Activated gamma-delta T cell treated with Interleukin-2 at 50 U/mL for 16 hours (primary cell): ENCODE measurements around the gene PRRC2C.
"Not testable (repeated sequence)": the region's sequence is repeated elsewhere in the genome, so short reads cannot be mapped to it uniquely, and the experiment has no call there.

ENCODE experiments used
- DNase-seq: peaks from one replicate; pipeline ENCODE4 v3.0.0-alpha.2; 2020

The PRRC2C gene

DNA sequence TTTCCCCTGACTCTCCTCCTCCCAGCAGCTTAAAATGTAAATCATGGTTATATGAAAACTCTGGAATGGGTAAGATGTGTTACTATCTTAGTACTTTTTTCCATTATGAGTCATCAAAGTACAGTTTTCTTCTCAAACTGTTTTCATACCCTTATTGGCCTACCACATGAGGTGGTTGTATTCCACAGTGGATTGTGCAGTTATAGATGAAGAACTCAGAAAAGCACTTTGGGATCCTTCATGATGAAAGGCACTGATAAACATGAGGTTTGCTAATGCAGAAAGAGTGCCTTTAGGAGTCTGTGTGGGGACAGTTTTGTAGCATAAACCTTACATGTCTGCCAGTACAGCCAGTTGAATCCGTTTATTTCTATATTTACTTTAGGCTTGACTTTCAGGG lies 104.7 kb downstream of the PRRC2C start:
- no peak for DNase-seq

DNA sequence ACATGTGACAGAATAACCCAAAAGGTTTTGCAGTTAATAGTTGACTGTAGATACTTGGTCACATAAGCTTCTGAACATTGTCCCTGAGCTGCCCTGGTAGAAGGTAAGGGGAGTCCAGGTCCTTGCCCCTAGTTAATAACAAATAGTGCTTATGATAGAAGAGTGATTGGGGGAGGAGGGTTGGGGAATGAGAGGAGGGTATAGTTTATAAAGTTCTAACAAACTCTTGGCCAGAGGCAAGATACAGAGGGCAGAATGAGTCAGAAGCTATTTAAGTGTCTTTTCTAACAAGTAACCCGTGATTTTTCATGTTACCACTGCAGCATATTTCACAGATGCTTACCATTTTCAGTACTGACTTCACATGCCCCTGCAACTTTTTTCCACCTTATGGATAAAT lies 110.0 kb downstream of the PRRC2C start:
- no peak for DNase-seq

DNA sequence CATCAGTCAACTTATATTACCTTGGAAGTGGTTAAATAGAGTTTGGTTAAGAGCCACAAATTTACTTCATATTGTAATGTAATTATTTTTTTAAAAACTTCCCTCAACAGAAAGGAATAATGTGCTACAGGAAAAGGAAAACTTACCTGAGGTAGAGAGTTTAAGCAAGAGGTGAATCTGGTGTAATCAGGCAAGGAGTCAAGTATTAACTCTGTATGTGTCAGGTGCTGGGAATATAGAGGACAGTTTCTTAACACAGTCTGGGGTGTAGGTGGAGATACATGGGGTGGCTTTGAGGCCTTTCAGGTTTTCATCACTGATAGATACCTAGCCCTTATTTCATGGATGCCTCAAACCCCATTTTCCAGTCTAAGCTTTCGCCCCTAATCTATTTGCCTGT lies 110.8 kb downstream of the PRRC2C start:
- DNase-seq: no peak

DNA sequence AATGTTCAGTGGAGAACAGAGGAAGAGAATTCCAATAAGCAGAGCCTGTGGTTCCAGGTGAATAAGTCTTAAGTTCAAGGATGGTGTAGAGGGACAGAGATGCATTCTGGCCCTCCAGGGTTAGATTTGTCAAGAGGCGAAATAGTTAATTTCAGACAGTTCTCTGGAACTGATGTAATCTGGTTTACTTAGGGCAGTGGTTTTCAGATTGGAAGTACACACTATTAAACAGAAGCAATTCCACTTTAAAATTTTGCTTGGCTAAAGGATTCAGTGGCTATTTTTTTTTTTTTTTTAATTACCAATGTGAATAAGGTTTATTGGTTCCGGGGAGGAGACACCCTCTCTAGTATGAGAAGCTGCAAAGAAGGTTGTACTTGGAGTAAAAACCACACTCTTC lies 111.4 kb downstream of the PRRC2C start:
- DNase-seq: no peak

DNA sequence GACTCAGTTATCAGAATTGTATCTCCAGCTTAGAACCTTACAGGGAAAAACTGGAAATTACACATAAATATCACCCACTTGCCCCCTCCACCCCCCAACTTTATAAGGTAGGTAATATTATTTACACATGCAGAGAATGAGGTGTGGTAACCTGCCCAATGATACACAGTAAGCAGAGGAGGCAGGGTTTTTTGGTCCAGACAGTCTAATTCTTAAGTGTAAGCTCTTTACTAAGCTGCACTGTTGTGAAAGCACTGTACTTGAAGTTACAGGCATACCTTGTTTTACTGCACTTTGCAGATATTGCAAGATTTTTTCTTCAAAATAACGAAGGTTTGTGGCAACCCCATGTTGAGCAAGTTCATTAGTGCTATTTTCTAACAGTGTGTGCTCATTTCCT lies 111.9 kb downstream of the PRRC2C start:
- DNase-seq: no peak

DNA sequence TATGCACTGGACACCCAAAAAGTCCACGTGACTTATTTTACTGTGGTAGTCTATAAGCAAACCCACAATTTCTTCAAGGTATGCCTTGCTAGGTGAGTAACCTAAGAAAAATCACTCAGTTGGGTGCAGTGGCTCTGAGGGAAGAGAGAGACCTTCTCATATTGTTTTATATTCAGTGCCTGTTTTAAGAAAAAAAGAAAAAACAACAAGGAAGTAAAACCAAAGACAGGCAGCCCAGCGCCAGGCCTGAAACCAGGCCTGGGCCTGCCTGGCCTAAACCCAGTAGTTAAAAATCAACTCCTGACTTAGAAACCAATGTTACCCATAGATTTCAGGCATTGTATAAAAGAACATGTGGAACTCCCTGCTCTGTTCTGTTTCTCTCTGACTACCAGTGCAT lies 115.0 kb downstream of the PRRC2C start:
- DNase-seq: not testable (repeated sequence)

DNA sequence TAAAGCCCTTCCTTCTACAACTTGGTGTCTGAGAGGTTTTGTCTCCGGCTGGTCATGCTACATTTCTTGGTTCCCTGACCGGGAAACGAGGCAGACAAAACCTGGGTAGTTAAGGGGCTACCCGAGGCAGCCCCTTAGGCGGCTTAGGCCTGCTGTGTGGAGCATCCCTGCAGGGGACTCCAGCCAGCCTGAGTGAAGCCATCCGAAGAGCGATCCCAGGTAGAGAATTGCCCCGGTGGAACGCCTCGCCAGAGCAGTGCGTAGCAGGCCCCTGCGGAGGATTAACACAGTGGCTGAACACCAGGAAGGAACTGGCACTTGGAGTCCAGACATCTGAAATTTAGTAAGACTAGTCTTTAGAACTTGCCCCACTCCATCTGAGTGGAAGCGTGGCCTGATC lies 115.5 kb downstream of the PRRC2C start:
- no peak for DNase-seq

DNA sequence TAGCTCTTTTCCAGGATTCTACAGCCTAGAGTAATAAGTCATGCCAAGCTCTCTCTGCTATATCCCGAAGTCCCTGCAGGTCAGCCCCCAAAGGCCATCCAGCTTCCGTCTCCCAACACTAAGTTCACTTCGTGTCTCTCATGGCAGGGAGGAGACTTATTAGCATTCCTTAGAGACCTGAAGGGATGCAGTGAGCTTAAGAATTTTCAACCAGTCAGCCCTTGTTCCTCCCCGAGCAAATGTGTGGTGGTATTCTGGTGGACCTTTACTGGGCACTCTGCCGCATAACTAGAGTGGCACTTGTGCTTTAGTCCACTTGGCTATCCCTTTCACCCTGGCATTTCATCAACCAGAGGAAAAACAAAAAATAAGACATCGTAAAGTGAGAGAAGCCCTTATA lies 117.7 kb downstream of the PRRC2C start:
- DNase-seq: not testable (repeated sequence)

DNA sequence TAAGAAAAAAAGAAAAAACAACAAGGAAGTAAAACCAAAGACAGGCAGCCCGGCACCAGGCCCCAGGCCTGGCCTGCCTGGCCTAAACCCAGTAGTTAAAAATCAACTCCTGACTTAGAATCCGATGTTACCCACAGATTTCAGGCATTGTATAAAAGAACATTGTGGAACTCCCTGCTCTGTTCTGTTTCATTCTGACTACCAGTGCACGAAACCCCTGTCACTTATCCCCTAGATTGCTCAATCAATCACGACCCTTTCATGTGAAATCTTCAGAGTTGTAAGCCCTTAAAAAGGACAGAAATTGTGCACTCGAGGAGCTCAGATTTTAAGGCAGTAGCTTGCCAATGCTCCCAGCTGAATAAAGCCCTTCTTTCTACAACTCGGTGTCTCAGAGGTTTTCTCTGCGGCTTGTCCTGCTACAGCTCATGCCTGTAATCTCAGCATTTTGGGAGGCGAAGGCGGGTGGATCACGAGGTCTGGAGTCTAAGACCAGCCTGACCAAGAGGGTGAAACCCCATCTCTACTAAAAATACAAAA lies 121.1 kb downstream of the PRRC2C start:
- DNase-seq: no peak

DNA sequence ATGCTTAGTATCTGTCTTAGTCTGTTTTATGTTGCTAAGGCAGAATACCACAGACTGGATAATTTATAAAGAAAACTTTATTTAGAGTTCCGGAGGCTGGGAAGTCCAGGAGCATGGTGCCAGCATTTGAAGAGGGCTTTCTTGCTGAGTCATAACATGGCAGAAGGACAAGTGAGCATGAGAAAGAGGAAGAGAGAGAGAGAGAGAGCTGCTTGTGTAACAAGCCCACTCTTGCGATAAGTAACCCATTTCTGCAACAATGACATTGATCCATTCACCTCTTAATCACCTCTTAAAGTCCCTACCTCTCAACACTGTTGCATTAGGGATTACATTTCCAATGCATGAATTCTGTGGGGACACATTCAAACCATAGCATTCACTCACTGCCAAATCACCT lies 125.1 kb downstream of the PRRC2C start:
- DNase-seq: no peak

DNA sequence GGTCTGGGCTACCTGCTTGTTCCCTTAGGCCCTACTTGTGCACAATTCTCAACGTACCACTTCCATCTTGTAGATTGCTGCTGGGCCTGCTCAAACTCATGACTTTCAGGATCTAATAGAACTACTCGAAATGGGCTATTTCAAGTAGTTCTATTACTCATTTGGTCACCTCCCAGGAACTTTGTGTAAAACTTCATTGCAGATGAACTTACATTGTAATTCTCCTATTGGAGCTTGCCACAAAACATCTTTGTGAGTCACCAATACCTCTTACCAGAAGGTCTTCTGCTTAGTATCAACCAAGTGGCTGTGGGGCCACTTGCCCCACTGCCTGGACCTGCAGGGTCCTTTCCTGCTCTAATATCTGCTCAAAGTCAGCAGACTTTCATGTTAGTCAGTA lies 126.0 kb downstream of the PRRC2C start:
- DNase-seq: no peak

DNA sequence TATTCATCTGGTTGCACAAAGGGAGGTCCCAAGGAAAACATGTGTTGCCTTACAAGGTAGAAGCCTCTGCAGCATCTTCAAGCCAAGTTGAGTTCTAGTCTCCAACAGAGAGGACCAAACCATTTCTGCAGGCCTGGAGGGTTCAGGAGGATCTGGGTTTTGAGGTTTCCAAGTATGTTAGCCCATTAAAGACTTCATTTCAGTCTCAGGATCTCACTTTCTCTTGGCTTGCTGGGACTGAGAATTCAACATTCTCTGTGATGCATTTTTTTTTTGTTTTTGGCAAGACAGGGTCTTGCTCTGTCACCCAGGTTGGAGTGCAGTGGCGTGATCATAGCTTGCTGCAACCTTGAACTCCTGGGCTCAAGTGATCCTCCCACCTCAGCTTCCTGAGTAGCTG lies 128.0 kb downstream of the PRRC2C start:
- DNase-seq: no peak

DNA sequence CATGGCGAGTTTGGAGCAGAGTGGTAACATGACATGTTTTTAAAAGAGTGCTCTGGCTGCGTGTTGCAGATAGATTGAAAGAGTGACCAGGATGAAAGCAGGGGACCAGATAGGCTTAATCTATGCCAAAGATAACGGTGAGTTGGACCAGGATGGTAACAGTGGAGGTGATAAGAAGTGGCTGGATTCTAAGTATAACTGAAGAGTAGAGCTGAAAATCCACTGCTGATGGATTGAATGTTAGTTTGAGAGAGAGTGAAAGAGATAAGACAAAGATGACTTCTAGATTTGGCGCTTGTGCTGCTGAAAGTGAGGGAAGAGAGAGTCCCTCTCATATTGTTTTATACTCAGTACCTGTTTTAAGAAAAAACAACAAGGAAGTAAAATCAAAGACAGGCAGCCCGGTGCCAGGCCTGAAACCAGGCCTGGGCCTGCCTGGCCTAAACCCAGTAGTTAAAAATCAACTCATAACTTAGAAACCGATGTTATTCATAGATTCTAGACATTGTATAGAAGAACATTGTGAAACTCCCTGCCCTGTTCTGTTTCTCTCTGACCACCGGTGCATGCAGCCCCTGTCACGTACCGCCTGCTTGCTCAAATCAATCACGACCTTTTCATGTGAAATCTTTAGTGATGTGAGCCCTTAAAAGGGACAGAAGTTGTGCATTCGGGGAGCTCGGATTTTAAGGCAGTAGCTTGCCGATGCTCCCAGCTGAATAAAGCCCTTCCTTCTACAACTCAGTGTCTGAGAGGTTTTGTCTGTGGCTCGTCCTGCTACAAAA lies 130.0 kb downstream of the PRRC2C start:
- DNase-seq: not testable (repeated sequence)

DNA sequence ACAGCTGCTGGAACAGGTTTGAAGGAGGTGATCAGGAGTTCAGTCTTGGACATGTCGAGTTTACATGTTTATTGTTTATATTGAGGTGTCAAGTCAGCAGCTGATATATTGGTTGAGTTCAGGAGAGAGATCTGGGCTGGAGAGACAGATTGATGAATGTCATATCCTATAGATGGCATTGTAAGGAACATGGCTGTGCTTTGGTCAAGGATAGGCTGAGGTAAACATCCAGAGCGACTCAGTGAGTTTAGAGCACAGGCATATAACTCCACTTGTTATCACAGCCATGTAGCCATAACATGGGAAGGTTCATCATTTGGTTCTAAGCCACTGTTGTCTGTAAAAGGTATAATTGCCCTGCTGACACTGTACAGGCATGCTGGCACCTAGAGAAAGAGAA lies 131.3 kb downstream of the PRRC2C start:
- no peak for DNase-seq

DNA sequence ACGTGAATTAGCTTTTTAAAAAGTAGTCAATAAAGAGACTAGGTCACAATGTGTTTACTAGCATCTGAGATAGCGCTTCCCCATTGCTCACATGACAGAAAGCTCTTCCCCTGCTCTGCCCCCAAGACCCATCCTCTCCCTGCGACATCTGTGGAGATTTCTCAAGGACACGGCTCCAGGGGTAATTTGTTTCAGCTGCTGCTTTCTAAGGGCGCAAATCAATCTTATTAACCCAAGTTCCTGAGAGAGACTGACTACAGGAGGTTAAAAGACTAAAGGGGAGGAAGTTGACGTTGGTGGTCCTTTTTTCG lies 136.8 kb downstream of the PRRC2C start, which contains the start of gene MYOCOS:
TSS of gene MYOCOS (plus strand) at position 92 of the 311 bp plus-strand sequence. CDS start 1,641 bp downstream, outside the sequence.
- no peak for DNase-seq

DNA sequence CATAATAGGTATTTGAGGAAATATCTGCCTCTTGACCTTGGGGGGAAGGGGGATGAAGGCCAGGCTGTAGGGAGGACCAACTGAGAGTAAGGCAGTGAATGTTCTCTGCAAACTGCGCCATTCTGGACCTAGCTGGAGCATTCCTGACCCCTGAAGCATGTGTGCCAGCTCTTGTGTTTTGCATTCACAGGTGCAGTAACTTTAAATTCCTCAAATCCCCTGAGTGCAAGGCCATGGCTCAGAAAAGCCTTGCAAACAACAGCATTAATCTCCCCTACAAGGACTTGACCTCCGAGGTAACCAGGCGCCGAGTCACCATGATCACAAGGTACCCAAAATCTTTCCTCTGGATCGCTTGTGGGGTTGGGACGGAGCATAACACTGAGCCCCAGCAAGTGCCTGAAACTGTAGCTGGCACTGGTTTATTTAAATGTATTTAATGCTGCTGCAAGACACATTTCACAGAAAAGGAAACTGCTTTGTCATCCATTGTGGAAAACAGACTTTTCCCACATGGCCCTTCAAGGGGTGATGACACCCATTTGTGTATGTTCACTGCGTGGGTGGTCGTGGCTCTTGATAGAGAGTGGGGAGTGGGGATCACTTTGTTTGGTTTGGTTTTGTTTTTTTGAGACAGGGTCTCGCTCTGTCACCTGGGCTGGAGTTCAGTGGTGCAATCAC lies 138.5 kb downstream of the PRRC2C start:
- DNase-seq: no peak

DNA sequence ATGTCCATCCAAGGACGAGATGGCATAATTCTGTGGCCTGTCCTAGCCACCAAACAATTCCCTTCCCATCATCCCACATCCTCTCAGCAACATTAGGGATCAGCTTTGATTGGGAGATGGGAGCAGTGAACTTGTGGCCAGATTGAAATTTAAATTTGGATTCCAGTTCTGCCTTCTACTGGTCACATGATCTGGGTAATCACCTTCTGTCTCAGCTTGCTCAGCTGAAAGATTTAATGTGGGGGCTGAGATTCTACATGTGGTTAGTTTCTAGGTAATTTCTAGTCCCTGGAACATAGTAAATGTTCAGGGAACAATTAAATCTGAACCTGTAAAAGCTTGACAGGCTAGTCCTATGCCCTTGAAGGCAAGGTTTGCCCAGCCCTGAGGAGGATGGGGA lies 139.9 kb downstream of the PRRC2C start:
- no peak for DNase-seq

DNA sequence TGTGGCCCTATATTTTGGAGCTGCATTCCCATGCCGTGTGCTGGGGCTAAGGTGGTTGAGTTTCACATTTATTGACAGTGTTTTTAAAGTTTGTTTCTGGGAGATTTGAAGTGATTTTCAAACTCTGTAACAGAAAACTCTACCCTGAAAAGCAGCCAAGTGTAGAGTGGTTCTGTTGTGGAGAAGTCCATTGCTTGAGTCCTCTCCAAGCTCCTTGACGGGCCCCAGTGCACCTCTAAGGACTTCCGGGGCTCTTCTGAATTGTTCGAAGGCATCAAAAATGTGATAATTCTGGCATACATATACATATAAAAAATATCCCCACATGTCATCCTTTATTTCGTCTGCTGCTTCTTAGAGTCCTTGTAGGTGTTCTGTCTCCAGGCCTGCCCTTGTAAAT lies 141.7 kb downstream of the PRRC2C start:
- DNase-seq: no peak

DNA sequence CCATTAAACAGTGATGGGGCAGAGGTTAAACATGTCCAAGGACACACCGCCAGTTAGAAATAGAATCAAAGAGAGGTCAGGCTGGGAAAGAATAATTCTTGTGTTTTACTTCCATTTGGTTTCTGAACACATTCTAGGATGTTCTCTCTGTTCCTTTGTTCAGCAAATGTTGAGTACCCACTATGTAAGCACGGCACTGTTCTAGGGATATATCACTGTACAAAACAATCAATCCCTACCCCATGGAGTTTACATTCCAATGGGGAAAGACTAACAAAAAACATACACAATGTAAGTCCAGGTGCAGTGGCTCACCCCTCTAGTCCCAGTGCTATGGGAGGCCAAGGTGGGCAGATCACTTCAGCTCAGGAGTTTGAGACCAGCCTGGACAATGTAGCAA lies 142.9 kb downstream of the PRRC2C start:
- DNase-seq: no peak

DNA sequence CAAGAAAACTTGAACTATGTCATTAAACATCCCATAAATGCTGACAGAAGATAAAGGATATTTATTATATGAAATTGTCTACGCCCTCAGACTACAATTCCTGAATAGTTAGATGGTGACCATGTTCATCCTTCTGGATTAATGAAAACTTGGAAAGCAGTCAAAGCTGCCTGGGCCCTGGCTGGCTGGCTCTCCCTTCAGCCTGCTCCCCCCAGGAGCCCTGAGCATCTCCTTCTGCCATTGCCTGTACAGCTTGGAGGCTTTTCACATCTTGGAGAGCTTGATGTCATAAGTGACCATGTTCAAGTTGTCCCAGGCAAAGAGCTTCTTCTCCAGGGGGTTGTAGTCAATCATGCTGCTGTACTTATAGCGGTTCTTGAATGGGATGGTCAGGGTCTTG lies 150.3 kb downstream of the PRRC2C start:
- DNase-seq: no peak

DNA sequence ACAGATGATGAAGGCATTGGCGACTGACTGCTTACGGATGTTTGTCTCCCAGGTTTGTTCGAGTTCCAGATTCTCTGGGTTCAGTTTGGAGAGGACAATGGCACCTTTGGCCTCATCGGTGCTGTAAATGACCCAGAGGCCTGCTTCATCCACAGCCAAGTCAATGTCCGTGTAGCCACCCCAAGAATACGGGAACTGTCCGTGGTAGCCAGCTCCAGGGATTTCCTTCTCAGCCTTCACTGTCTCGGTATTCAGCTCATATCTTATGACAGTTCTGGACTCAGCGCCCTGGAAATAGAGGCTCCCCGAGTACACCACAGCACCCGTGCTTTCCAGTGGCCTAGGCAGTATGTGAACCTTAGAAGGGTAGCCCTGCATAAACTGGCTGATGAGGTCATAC lies 150.8 kb downstream of the PRRC2C start:
- no peak for DNase-seq

DNA sequence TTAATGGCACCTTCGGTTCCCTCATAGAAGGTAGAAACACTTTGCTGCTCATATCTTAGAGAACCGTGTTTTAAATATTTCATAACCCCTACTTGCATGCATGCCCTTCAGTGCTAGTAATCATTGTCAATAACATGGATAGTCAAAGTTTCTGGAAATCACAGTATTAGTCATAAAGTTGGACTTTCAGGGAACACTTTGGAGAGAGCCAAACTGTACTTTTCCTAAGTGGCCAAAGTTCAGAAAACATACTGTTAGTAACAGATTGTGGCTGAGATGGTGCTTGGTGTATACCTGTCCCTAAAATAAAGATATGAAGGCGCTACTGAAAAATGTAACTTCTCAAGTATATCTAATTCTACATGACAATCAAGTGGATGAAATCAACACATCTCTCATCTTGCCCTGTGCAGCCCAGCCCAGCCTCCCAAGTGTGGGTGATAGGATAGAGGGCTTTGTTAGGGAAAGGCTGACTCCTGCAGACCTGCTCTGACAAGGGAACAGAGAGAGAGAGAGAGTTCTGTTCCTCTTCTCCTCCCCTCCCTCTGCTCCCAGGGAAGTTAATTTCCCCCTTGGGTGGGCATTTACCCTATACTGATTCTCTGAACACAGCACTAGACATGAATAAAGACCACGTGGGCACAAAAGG lies 152.7 kb downstream of the PRRC2C start:
- no peak for DNase-seq

DNA sequence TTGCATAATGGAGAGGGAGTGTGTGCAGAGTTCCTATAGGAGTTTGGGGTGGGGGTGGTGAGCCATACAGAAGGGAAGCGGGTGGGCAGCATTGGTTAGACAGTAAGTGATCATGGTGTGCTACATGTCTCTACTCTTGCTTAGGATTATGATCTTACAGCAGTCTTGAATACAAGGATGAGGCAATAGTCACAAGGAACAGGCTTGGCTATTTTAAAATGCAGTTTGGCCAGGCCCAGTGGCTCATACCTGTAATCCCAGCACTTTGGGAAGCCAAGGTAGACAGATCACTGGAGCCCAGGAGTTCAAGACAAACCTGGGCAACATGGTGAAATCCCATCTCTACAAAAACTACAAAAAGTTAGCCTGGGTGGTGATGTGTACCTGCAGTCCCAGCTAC lies 154.9 kb downstream of the PRRC2C start:
- DNase-seq: no peak
